HG03159 (cell line): ENCODE results near the gene UBAC2.

Source experiments
- ATAC-seq: cut with Tn5 transposase; IDR thresholded peaks from one replicate; pipeline ENCODE4 v1.9.1; 2021; ENCODE audit warnings: mild to moderate bottlenecking, moderate library complexity; ENCODE audit not compliant: unreplicated experiment

Gene UBAC2

GRCh38 chr13:99370481-99371275 lies 170.0 kb downstream of the UBAC2 start:
- ATAC-seq, result no peak

GRCh38 chr13:99371956-99372355 lies 171.3 kb downstream of the UBAC2 start:
- ATAC-seq, result no peak

- ATAC-seq, result no peak
Observed at GRCh38 chr13:99373436-99373835, 172.8 kb downstream of the UBAC2 start.

GRCh38 chr13:99374169-99374991 lies 173.7 kb downstream of the UBAC2 start:
- peak; percentile 38 for ATAC-seq

GRCh38 chr13:99374994-99375737 lies 174.5 kb downstream of the UBAC2 start:
- ATAC-seq, result peak; percentile 44

GRCh38 chr13:99375738-99376080 lies 175.1 kb downstream of the UBAC2 start:
- ATAC-seq, result peak; percentile 4

GRCh38 chr13:99376132-99376531 lies 175.5 kb downstream of the UBAC2 start:
- ATAC-seq, result peak; percentile 64

GRCh38 chr13:99376924-99377323 lies 176.3 kb downstream of the UBAC2 start:
- ATAC-seq, result no peak

- ATAC-seq, result no peak
Observed at GRCh38 chr13:99377641-99378040, 177.0 kb downstream of the UBAC2 start.

GRCh38 chr13:99378985-99379733 lies 178.5 kb downstream of the UBAC2 start:
- no peak for ATAC-seq

GRCh38 chr13:99379856-99380801 lies 179.5 kb downstream of the UBAC2 start:
- no peak for ATAC-seq

- ATAC-seq, result peak; percentile 37
Observed at GRCh38 chr13:99380921-99381645, 180.4 kb downstream of the UBAC2 start.

GRCh38 chr13:99381766-99382165 lies 181.1 kb downstream of the UBAC2 start:
- no peak for ATAC-seq

GRCh38 chr13:99382428-99383133 lies 181.9 kb downstream of the UBAC2 start:
- no peak for ATAC-seq

- no peak for ATAC-seq
Observed at GRCh38 chr13:99383511-99383921, 182.9 kb downstream of the UBAC2 start.

GRCh38 chr13:99383946-99384345 lies 183.3 kb downstream of the UBAC2 start:
- no peak for ATAC-seq

GRCh38 chr13:99384468-99384867 lies 183.8 kb downstream of the UBAC2 start:
- ATAC-seq, result no peak

- no peak for ATAC-seq
Observed at GRCh38 chr13:99385161-99385560, 184.5 kb downstream of the UBAC2 start.
